Mesenchymal stem cell (in vitro differentiated cells and primary cell): ENCODE results near the gene CARD11.

Source experiments
- DNase-seq: peaks from one replicate; pipeline ENCODE4 v3.0.0-alpha.2; 2013
- H2AFZ ChIP-seq: one replicate; pipeline ENCODE4 v1.6.1; 2013; ENCODE audit warnings: low read depth, mild to moderate bottlenecking, control low read depth, inconsistent platforms, low read length, moderate library complexity
- H2AK5ac ChIP-seq: 2 replicates; pipeline ENCODE4 v1.6.1; 2013; ENCODE audit warnings: low read length, moderate library complexity, mild to moderate bottlenecking, inconsistent platforms; ENCODE audit not compliant: severe bottlenecking
- H2BK120ac ChIP-seq: one replicate; pipeline ENCODE4 v1.6.1; 2013; ENCODE audit warnings: low read depth, mild to moderate bottlenecking, inconsistent platforms, low read length, moderate library complexity
- H2BK12ac ChIP-seq, 2 experiments: one replicate each; pipeline ENCODE4 v1.6.1; 2013; ENCODE audit warnings: inconsistent platforms in 2 of 2, low read length in 2 of 2, mild to moderate bottlenecking in 2 of 2, moderate library complexity in 2 of 2, control low read depth in 1 of 2
- H2BK15ac ChIP-seq: one replicate; pipeline ENCODE4 v1.6.1; 2013; ENCODE audit warnings: mild to moderate bottlenecking, low read depth, inconsistent platforms; ENCODE audit not compliant: poor library complexity, severe bottlenecking
- H2BK5ac ChIP-seq: 2 replicates; pipeline ENCODE4 v1.6.1; 2013; ENCODE audit warnings: low read depth, mild to moderate bottlenecking, low read length, control low read depth, inconsistent platforms; ENCODE audit not compliant: poor library complexity, severe bottlenecking
- H3K14ac ChIP-seq, 2 experiments: one replicate each; pipeline ENCODE4 v1.6.1; 2013; ENCODE audit warnings: inconsistent platforms in 2 of 2, low read length in 2 of 2, control low read depth in 1 of 2, mild to moderate bottlenecking in 1 of 2, moderate library complexity in 1 of 2
- H3K18ac ChIP-seq, 2 experiments: one replicate each; pipeline ENCODE4 v1.6.1; 2013; ENCODE audit warnings: inconsistent platforms in 2 of 2, low read length in 2 of 2, control low read depth in 1 of 2, low read depth in 1 of 2, mild to moderate bottlenecking in 1 of 2
- H3K23ac ChIP-seq, 2 experiments: one replicate each; pipeline ENCODE4 v1.6.1; 2013; ENCODE audit warnings: inconsistent platforms in 2 of 2, low read length in 2 of 2, mild to moderate bottlenecking in 2 of 2, moderate library complexity in 2 of 2, control low read depth in 1 of 2
- H3K27ac ChIP-seq: 2 replicates; pipeline ENCODE4 v1.5.1; 2013; ENCODE audit warnings: mild to moderate bottlenecking, moderate library complexity, low read length, control low read depth, inconsistent platforms; ENCODE audit not compliant: poor library complexity, severe bottlenecking
- H3K27me3 ChIP-seq, 2 experiments: 2 replicates each; pipeline versions ENCODE4 v1.6.1 to v1.7.0; 2013; ENCODE audit warnings: low read length in 2 of 2, mild to moderate bottlenecking in 2 of 2, moderate library complexity in 2 of 2, control low read depth in 1 of 2, inconsistent platforms in 1 of 2; ENCODE audit not compliant: control insufficient read depth in 1 of 2, insufficient read depth in 1 of 2
- H3K36me3 ChIP-seq, 2 experiments: 2 replicates each; pipeline versions ENCODE4 v1.6.1 to v1.7.0; 2013; ENCODE audit warnings: low read length in 2 of 2, control low read depth in 1 of 2, inconsistent platforms in 1 of 2, low read depth in 1 of 2, mild to moderate bottlenecking in 1 of 2; ENCODE audit not compliant: insufficient read depth in 2 of 2, control insufficient read depth in 1 of 2
- H3K4ac ChIP-seq, 2 experiments: one replicate each; pipeline ENCODE4 v1.6.1; 2013; ENCODE audit warnings: inconsistent platforms in 2 of 2, low read length in 2 of 2, mild to moderate bottlenecking in 2 of 2, moderate library complexity in 2 of 2, control low read depth in 1 of 2, low read depth in 1 of 2
- H3K4me1 ChIP-seq: 2 replicates; pipeline ENCODE4 v1.6.1; 2013; ENCODE audit warnings: low read depth, low read length, control low read depth; ENCODE audit not compliant: control insufficient read depth, insufficient read depth
- H3K4me2 ChIP-seq: 2 replicates; pipeline ENCODE4 v1.6.1; 2013; ENCODE audit warnings: low read length, mild to moderate bottlenecking, inconsistent platforms; ENCODE audit not compliant: poor library complexity, severe bottlenecking
- H3K4me3 ChIP-seq, 2 experiments: 2 replicates each; pipeline versions ENCODE4 v1.5.1 to v1.7.0; 2013; ENCODE audit warnings: low read length in 2 of 2, mild to moderate bottlenecking in 2 of 2, control low read depth in 1 of 2, low read depth in 1 of 2; ENCODE audit not compliant: insufficient read depth in 1 of 2
- H3K79me1 ChIP-seq: replicated peaks from 2 replicates; pipeline ENCODE4 v1.6.1; 2013; ENCODE audit warnings: mild to moderate bottlenecking, control low read depth, low read length, inconsistent platforms; ENCODE audit not compliant: poor library complexity, severe bottlenecking
- H3K9ac ChIP-seq: 2 replicates; pipeline ENCODE4 v1.7.0; 2013; ENCODE audit warnings: mild to moderate bottlenecking, low read length, moderate library complexity
- H3K9me3 ChIP-seq: 2 replicates; pipeline ENCODE4 v1.7.0; 2013; ENCODE audit warnings: mild to moderate bottlenecking, low read length; ENCODE audit not compliant: control insufficient read depth
- H4K8ac ChIP-seq: one replicate; pipeline ENCODE4 v1.6.1; 2013; ENCODE audit warnings: inconsistent platforms, mild to moderate bottlenecking, low read length, moderate library complexity
- H4K91ac ChIP-seq: one replicate; pipeline ENCODE4 v1.6.1; 2013; ENCODE audit warnings: mild to moderate bottlenecking, low read length, inconsistent platforms
- WGBS: methylation state at CpG from one replicate; pipeline ENCODE4 v1.1.7; 2013; ENCODE audit warnings: mixed read lengths; 5-methylcytosine and 5-hydroxymethylcytosine counted together

Gene CARD11

DNA sequence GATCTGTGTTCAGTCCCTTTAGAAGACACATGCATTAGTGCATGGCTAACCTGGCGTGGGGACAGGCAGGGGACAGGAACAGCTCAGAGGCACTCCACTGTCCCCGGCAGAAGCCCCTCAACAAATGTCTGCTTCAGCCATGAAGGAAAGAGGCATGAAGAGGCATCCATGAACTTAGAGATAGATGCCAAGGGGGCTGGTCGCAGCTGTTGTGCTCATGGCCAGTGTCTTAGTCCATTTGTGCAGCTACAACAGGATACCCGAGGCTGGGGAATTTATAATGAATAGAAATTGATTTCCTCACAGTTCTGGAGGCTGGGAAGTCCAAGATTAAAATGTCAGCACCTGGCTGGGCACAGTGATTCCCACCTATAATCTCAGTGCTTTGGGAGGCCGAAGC, 185.0 kb downstream of the CARD11 start:
- Histone ChIP-seq H3K27me3 (no peaks in the 10 kb centered on the region), H3K4me3 (no peak overlapping the region), H3K4ac (no peak overlapping the region), H3K36me3 (no peaks in the 10 kb centered on the region), H3K9ac (no peak overlapping the region), H3K18ac (no peak overlapping the region), H2BK120ac (peak overlapping the region; percentile 35), H3K27ac (no peak overlapping the region), H2BK12ac (peak overlapping the region in 1 of 2 experiments; percentile 35), H3K4me2 (no peak overlapping the region), H2AK5ac (no peak overlapping the region), H2AFZ (no peak overlapping the region), H4K91ac (no peak overlapping the region), H3K9me3 (no peaks in the 10 kb centered on the region), H3K79me1 (no peaks in the 10 kb centered on the region), H4K8ac (no peak overlapping the region), H3K23ac (no peak overlapping the region), H3K4me1 (peaks cover 9% of the 10 kb centered on the region), H2BK15ac (no peak overlapping the region), H2BK5ac (no peak overlapping the region), H3K14ac (no peak overlapping the region)
- WGBS: 94% methylated on average over 5 of the region's 5 CpGs
- DNase-seq: no peak

DNA sequence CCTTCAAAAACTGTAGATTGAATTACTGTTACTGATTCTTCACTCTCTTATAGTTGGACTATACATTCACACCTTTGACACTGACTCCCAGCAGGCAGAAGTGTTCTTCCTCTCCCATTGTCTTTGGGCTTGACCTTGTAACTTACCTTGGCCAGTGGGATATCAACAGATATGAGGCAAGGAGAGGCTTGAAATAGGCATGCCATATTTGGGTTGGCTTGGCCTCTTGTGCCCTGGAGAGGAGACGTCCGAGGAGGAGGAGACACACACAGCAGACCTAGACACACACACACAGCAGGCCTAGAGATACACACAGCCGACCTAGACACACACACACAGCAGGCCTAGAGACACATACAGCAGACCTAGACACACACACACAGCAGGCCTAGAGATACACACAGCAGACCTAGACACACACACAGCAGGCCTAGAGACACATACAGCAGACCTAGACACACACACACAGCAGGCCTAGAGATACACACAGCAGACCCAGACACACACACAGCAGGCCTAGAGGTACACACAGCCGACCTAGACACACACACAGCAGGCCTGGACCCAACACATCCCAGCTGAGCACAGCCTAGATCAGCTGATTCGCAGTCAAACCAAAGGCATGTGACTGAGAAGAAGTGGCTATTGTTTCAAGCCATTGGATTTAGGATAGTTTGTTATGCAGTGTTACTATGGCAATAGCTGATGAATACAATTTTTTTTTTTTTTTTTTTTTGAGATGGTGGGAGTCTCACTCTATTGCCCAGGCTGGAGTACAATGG, 187.1 kb downstream of the CARD11 start:
- Histone ChIP-seq H3K9ac (no peak overlapping the region), H2BK12ac (no peak overlapping the region), H3K4me2 (no peak overlapping the region), H3K9me3 (no peaks in the 10 kb centered on the region), H3K4me3 (no peak overlapping the region), H4K8ac (peak overlapping the region; percentile 45), H3K14ac (no peak overlapping the region), H3K27ac (no peak overlapping the region), H3K18ac (no peak overlapping the region), H3K4ac (no peak overlapping the region), H2AK5ac (no peak overlapping the region), H3K79me1 (no peaks in the 10 kb centered on the region), H2AFZ (no peak overlapping the region), H3K36me3 (no peaks in the 10 kb centered on the region), H3K4me1 (peaks cover 1% of the 10 kb centered on the region), H3K27me3 (no peaks in the 10 kb centered on the region), H2BK120ac (no peak overlapping the region), H2BK15ac (no peak overlapping the region), H3K23ac (no peak overlapping the region), H2BK5ac (no peak overlapping the region), H4K91ac (peak overlapping the region; percentile 23)
- peak; percentile 66 for DNase-seq
- WGBS: 80% methylated on average over 5 of the region's 5 CpGs
